Lung (tissue), 12 donors: Measurements from ENCODE around the gene ATP9A. TPM values are rescaled to one million over a fixed set of nuclear protein-coding genes. Genes with fewer than 3 reads are reported as not detected.
"Not testable (repeated sequence)": the region's sequence is repeated elsewhere in the genome, so short reads cannot be mapped to it uniquely, and the experiment has no call there.

Experiments used
- ATAC-seq: fragments of 200-7000 bp; cut with Tn5 transposase; one replicate; pipeline ENCODE4 v1.9.1; 2020; ENCODE audit warnings: moderate number of reproducible peaks; ENCODE audit not compliant: insufficient read depth, low FRiP score
- DNase-seq, 3 donors: peaks; one replicate each; pipeline ENCODE4 v3.0.0-alpha.2; 2013 to 2017
- H3K27ac ChIP-seq, 2 donors: one replicate each; pipeline ENCODE4 v1.5.1; 2013; ENCODE audit warnings: mild to moderate bottlenecking in 2 of 2, moderate library complexity in 2 of 2, control low read depth in 1 of 2, inconsistent platforms in 1 of 2, low read depth in 1 of 2, low read length in 1 of 2
- H3K27me3 ChIP-seq, 3 donors: one replicate each; pipeline ENCODE4 v1.5.1; 2013; ENCODE audit warnings: low read length in 2 of 3; ENCODE audit not compliant: control insufficient read depth in 3 of 3, insufficient read depth in 3 of 3
- H3K36me3 ChIP-seq, 4 donors: one replicate each; pipeline ENCODE4 v1.5.1; 2013; ENCODE audit warnings: low read length in 4 of 4, mild to moderate bottlenecking in 1 of 4, moderate library complexity in 1 of 4; ENCODE audit not compliant: control insufficient read depth in 4 of 4, insufficient read depth in 4 of 4
- H3K4me1 ChIP-seq, 5 donors: one replicate each; pipeline ENCODE4 v1.5.1; 2013; ENCODE audit warnings: low read length in 5 of 5, mild to moderate bottlenecking in 2 of 5, moderate library complexity in 1 of 5; ENCODE audit not compliant: control insufficient read depth in 5 of 5, insufficient read depth in 5 of 5
- H3K4me3 ChIP-seq: one replicate; pipeline ENCODE4 v1.5.1; 2013; ENCODE audit warnings: mild to moderate bottlenecking, control low read depth, moderate library complexity
- H3K9ac ChIP-seq, 2 donors: one replicate each; pipeline ENCODE4 v1.5.1; 2013; ENCODE audit warnings: low read length in 2 of 2, control low read depth in 1 of 2; ENCODE audit not compliant: insufficient read depth in 1 of 2
- H3K9me3 ChIP-seq, 4 donors: one replicate each; pipeline ENCODE4 v1.5.1; 2013; ENCODE audit warnings: low read length in 3 of 4, mild to moderate bottlenecking in 1 of 4, moderate library complexity in 1 of 4; ENCODE audit not compliant: control insufficient read depth in 4 of 4, insufficient read depth in 3 of 4
- WGBS, 2 donors: extraction: QIAGEN DNeasy Blood & Tissue Kit; methylation state at CpG; one replicate each; pipeline ENCODE4 v1.1.7; 2013; 5-methylcytosine and 5-hydroxymethylcytosine counted together
- polyA plus RNA-seq, 2 donors: library from polyadenylated mRNA; stranded (reverse); fragments of 200-250 nt; gene quantifications; one replicate each; pipeline ENCODE4 v1.2.1, GENCODE V29; 2013
- total RNA-seq, 2 donors: library from RNA; depleted of rRNA in 1 of 2; stranded (reverse); fragments of >200 nt in 1 of 2; gene quantifications; one replicate each; pipeline ENCODE4 v1.2.1, GENCODE V29; 2014 to 2021
- TF ChIP-seq, protein P1 (sequence below): IDR thresholded peaks from 2 replicates; pipeline ENCODE4 v1.5.1; 2012; ENCODE audit warnings: mild to moderate bottlenecking; ENCODE audit errors: control extremely low read depth, extremely low read depth
- donor health status: control.
- donor health status: control.
- donor health status: Bipolar disorder and iron deficiency.
- donor health status: healthy.
- donor health status: DM: yes; HTN: yes; CAD: no.

Gene ATP9A
- total and polyA plus RNA-seq, 4 donors = 3.3 to 43.6 (median 14.9) TPM

GRCh38 chr20:51659491-51660050 is 108.6 kb downstream of the ATP9A start:
- Histone ChIP-seq H3K27ac (no peak overlapping the region), H3K4me1 (peaks cover 0 to 3% (median 0%) of the 10 kb centered on the region in 5 donors), H3K4me3 (no peak overlapping the region), H3K9ac (no peak overlapping the region), H3K9me3 (no peaks in the 10 kb centered on the region), H3K36me3 (peaks cover 0 to 14% (median 5%) of the 10 kb centered on the region in 4 donors), H3K27me3 (no peaks in the 10 kb centered on the region)
- DNase-seq (no peak), ATAC-seq (no peak)
- 87 to 94% methylated on average over 8 of the region's 8 CpGs for WGBS, 2 donors
- TF ChIP-seq, protein P1, sequence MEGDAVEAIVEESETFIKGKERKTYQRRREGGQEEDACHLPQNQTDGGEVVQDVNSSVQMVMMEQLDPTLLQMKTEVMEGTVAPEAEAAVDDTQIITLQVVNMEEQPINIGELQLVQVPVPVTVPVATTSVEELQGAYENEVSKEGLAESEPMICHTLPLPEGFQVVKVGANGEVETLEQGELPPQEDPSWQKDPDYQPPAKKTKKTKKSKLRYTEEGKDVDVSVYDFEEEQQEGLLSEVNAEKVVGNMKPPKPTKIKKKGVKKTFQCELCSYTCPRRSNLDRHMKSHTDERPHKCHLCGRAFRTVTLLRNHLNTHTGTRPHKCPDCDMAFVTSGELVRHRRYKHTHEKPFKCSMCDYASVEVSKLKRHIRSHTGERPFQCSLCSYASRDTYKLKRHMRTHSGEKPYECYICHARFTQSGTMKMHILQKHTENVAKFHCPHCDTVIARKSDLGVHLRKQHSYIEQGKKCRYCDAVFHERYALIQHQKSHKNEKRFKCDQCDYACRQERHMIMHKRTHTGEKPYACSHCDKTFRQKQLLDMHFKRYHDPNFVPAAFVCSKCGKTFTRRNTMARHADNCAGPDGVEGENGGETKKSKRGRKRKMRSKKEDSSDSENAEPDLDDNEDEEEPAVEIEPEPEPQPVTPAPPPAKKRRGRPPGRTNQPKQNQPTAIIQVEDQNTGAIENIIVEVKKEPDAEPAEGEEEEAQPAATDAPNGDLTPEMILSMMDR = no peak

DNA sequence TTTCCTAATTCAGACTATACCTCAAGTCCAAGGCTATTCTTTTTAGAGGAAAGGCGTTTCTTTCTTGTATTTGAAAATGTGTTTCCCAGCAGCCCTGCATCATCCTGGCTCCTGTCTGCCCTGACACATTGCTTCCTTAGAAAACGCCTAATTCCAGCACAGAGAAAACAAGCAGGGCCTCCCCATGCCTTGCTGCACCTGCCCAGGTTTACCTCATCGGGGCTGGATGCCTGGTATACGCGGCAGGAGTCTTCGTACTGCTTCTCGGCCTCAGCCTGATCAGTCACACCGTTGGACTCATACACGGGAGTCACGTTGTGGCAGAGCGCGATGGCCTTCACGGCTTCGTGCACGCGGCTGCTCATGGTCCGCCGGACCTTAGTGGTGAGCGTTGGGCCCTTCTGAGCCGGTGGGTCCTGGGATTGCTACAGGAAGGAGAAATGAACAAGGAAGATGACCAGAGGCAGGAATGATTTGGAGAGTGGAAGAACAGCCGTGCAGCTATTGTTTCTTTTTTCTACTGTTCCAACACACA is 111.4 kb downstream of the ATP9A start:
- Histone ChIP-seq H3K36me3 (peaks cover 0 to 14% (median 5%) of the 10 kb centered on the region in 4 donors), H3K9me3 (no peaks in the 10 kb centered on the region), H3K27ac (no peak overlapping the region), H3K27me3 (no peaks in the 10 kb centered on the region), H3K4me3 (no peak overlapping the region), H3K4me1 (peaks cover 0 to 3% (median 0%) of the 10 kb centered on the region in 5 donors), H3K9ac (no peak overlapping the region)
- no peak for ATAC-seq
- DNase-seq = no peak
- TF ChIP-seq, protein P1 = no peak
- WGBS, 2 donors = 94% methylated on average over 21 of the region's 21 CpGs

DNA sequence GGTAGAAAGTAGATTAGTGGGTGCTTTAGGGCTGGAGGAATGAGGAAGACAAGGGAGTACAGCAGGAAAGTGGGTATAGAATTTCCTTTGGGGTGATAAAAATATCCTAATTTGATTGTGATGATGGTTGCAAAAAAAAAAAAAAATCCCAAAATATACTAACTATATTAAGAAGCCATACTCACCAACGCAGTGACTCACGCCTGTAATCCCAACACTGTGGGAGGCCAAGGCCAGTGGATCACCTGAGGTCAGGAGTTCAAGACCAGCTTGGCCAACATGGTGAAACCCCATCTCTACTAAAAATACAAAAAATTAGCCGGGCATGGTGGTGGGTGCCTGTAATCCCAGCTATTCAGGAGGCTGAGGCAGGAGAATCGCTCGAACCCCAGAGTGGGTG is 112.1 kb downstream of the ATP9A start:
- not testable (repeated sequence) for DNase-seq, H3K9me3 ChIP-seq, H3K27ac ChIP-seq, H3K27me3 ChIP-seq, ATAC-seq, H3K4me3 ChIP-seq, H3K9ac ChIP-seq, H3K4me1 ChIP-seq, H3K36me3 ChIP-seq
- WGBS, 2 donors = 94 to 97% methylated on average over 5 of the region's 5 CpGs

GRCh38 chr20:51654495-51654894 is 113.7 kb downstream of the ATP9A start:
- H3K27me3 ChIP-seq = no peaks in the 10 kb centered on the region
- H3K36me3 ChIP-seq = peaks cover 0 to 7% (median 6%) of the 10 kb centered on the region in 4 donors
- no peak for DNase-seq
- H3K9me3 ChIP-seq = no peaks in the 10 kb centered on the region
- H3K9ac ChIP-seq = no peak overlapping the region
- no peak overlapping the region for H3K27ac ChIP-seq
- no peak for ATAC-seq
- 93 to 97% methylated on average over 5 of the region's 5 CpGs for WGBS, 2 donors
- no peak overlapping the region for H3K4me3 ChIP-seq
- H3K4me1 ChIP-seq = peaks cover 0 to 3% (median 0%) of the 10 kb centered on the region in 5 donors
- TF ChIP-seq, protein P1 = no peak
